Measurements from ENCODE around the gene IL1A.

DNA sequence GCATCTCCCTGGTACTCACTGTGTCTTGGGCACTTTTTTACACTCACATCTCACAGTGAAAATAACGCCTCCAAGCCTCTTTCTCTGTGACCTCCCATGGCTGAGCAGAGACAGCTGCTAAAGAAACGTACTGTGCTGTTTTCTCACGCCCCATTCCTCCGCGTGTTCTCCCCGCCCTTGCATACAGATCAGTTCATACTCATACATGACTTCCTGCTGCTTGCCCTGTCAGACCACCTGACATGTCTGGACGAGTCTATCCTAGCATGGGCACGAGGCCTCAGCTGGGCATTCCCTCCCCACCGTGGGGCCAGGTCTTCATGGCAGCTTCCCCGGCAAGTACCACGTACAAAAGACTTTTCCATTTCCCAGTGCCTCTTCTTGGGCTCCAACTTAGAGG is 21.2 kb upstream of the IL1A start:
- TF ChIP-seq CTCF (IDR thresholded peaks at IDR 0.05) (no peak), EZH2phosphoT487 (IDR thresholded peaks at IDR 0.05) (no peak)
